Measurements from ENCODE around the gene IGF2BP2.
"Not testable (repeated sequence)": the region's sequence is repeated elsewhere in the genome, so short reads cannot be mapped to it uniquely, and the experiment has no call there.

IGF2BP2 gene

GRCh38 chr3:185639632-185640206 lies 185.1 kb downstream of the IGF2BP2 start:
- DNase-seq (ENCODE audit: low read depth) = no peak

GRCh38 chr3:185638651-185639050 lies 186.2 kb downstream of the IGF2BP2 start:
- not testable (repeated sequence) for DNase-seq (ENCODE audit: low read depth)

DNA sequence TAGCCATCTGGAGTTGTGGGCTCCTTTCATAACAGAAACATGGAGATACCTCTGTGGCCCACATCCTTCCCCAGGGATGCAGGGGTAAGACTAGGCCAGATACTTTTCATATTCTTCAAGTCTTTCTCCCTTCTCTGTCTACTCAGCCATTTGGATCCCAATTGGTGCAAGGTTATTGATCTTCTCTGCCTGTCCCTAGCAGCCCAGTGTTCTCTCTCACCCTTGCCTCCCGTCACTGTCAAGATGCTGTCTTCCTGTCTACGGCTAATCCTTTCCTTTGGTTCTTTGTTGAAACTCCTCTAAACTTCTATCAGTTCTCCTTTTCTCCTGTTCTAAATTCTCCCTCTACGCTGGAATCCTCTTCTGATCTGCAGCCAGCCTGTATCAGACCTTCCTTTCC lies 187.5 kb downstream of the IGF2BP2 start:
- no peak for DNase-seq (ENCODE audit: low read depth)

- no peak for DNase-seq (ENCODE audit: low read depth)
Observed at GRCh38 chr3:185632996-185633395, 191.8 kb downstream of the IGF2BP2 start.

DNA sequence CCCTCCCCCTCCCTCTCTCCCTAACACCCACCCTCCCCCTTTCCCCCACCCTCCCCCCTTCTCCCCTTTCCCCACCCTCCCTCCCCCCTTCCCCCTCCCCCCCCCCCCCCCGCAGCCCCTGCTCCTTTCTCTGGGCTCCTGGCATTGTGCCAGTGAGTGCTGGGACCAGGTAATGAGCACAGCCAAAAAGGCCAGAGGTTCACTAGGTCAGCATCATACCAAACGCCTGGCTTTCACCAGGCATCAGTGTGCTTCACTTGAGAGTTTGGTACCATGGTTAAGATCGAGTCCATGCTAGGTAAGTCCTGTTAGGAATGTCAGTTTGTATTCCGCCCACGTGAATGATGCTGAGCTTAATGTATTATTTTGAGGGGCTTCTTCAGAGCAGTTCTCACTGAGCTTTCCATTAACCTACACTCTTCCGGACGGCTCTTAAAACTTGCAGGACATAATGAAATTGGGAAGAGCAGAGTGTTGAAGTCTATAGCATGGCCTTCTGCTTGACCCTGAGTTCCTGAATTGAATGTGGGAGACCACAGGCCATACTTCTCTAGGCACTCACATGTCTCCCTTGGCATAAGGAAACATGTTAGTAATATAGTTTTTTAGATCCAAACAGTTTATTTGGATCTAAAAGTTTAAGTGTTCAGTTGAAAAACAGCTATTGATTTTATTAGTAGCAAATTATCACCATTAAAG lies 193.2 kb downstream of the IGF2BP2 start:
- DNase-seq (ENCODE audit: low read depth) = no peak

- DNase-seq (ENCODE audit: low read depth) = no peak
Observed at GRCh38 chr3:185631108-185631507, 193.7 kb downstream of the IGF2BP2 start.

DNA sequence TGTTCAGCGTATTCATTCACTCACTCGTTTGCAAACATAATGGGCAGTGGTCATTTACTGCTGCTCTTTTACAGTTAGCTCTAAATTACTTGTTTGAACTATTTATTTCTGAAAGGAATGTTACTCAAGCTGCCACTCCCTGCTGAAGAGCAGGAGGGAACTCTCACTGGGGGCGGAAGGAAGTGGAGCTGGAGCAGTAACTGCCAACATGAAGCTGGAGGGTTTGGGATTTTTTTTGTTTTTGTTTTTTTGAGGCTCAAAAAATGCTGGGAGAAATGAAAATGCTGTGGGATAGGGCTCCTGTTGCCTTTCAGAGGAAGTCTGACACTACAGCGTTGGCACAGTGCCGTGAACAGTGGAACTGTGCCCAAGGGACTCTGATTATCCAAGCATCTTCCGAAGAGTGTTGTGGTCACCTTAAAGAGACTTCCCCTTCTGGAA lies 194.6 kb downstream of the IGF2BP2 start:
- no peak for DNase-seq (ENCODE audit: low read depth)

DNA sequence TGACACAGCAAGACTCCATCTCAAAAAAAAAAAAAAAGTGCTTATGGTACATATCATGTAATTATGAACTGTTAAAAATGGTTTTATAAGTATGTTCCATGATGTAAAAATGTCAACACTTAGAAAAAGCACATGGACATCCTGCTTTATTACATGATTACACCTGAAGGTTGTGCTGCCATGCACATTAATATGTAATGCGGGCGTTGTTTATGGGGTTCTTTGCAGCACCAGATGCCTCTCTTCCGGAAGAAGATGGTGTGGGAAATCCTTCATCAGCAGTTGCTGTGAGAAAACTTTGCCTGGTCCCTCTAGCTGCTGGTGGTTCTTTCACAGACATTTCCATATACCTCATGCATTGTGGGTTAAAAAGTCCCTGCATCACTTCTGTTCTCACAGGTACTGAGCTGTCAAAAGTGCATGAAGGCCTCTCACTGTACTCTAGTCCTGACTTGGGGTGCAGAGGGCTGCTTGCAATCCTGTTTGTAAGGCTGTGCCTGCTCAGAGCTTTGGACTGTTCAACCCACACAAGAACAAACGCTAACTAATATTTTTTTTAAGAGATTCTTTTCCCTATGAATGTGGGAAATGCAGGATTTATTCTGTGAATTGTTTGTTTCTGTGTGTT lies 195.2 kb downstream of the IGF2BP2 start:
- no peak for DNase-seq (ENCODE audit: low read depth)

GRCh38 chr3:185625784-185626183 lies 199.1 kb downstream of the IGF2BP2 start:
- no peak for DNase-seq (ENCODE audit: low read depth)

DNA sequence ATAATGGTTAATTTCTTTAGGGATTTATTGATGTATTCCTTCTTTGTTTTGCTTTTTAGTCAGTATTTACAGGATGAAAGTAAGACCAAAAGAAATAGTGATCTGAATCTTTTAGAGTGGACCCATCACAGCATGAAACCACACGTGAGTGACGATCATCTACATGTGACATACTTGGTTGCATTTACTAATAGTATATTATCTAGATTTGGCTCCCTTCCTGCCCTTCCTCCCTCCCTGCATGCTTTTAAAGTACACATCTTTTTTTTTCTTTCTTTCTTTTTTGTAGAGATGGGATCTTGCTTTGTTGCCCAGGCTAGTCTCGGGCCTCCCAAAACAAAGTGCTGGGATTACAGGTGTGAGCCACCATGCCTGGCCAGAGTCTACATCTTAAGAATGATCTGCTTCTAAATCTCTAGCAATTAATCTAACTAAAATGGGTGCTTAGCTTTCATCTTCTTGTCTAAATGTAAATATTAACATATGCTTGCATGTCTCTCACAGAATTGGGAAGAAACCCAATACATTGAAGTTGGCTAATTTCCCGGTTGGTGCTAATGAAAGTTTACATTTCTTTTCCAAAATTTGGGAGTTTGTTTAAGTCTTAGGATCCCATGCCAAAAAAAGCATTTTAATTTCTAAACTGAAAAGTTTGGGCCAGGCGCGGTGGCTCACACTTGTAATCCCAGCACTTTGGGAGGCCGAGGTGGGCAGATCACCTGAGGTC lies 200.7 kb downstream of the IGF2BP2 start:
- DNase-seq (ENCODE audit: low read depth) = no peak

- no peak for DNase-seq (ENCODE audit: low read depth)
Observed at GRCh38 chr3:185613016-185613415, 211.8 kb downstream of the IGF2BP2 start.

GRCh38 chr3:185606196-185606595 lies 218.6 kb downstream of the IGF2BP2 start:
- no peak for DNase-seq (ENCODE audit: low read depth)

DNA sequence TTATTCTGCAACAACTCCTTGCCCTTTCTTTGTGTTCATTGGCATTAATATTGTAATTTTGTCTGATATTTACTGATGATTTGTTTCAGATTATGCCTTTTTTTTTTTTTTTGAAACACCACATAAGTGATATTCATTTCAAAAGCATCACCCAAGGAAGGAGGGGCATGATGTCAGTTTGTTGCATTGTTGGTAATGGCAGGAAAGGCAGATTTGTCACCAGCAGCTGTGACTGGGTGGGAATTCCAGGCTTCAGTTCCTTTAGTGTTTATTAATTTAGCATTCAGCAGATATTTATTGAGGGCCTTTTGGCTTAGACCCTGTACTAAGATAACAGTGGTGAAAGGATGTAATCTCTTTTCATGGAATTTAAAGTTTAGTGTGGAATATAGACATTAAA lies 219.3 kb downstream of the IGF2BP2 start:
- no peak for DNase-seq (ENCODE audit: low read depth)

DNA sequence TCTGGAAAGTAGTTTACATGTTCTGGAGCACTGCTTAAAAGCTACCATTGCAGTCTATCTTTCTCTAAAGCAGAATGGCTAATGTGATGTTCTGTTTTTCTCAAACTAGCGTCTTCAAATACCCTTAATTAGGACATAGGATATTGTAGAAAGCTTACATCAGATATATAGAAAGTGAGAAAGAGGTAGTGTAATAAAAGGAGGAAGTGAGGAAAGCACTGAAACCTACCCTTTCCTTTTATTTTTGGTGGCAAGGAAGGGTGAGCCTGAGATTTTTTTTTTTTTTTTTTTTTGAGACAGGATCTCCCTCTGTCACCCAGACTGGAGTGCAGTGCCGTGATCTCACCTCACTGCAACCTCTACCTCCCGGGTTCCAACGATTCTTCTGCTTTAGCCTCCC lies 229.3 kb downstream of the IGF2BP2 start:
- DNase-seq (ENCODE audit: low read depth) = no peak

DNA sequence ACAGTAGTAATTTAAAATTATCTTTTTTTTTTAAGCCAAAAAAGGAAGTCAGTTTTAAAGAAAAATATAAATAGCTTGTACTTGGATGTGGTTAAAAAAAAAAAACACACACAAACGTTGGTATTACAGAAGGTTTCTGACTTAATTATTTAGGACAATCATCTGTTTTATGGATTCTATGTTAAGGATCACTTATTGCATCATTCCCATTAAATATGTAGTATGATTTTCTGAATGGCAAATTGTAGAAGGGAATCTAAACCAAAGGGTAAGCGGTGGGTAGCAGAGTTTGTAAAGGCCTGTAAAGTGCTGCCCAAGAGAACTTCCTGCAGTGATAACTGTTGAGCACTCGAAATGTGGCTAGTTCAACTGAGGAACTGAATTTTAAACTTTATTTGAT lies 230.8 kb downstream of the IGF2BP2 start:
- no peak for DNase-seq (ENCODE audit: low read depth)

All from stimulated activated CD8-positive, alpha-beta memory T cell treated with anti-CD3 and anti-CD28 coated beads, Interleukin-12 subunit alpha, Interleukin-12 subunit beta, amount 100 ng/mL, for 4 hours (primary cell).